GM19043 (cell line): Measurements from ENCODE around the gene C11orf21.

Experiments used
- ATAC-seq: cut with Tn5 transposase; IDR thresholded peaks from one replicate; pipeline ENCODE4 v1.9.1; 2021; ENCODE audit warnings: low read depth; ENCODE audit not compliant: unreplicated experiment

Gene C11orf21

GRCh38 chr11:2273311-2273710 lies 28.4 kb downstream of the C11orf21 start:
- no peak for ATAC-seq

GRCh38 chr11:2272946-2273280 lies 28.8 kb downstream of the C11orf21 start:
- ATAC-seq, result no peak

GRCh38 chr11:2272228-2272945 lies 29.3 kb downstream of the C11orf21 start:
- ATAC-seq, result no peak

GRCh38 chr11:2271327-2272227 lies 30.1 kb downstream of the C11orf21 start:
- ATAC-seq, result no peak

GRCh38 chr11:2271077-2271326 lies 30.7 kb downstream of the C11orf21 start:
- ATAC-seq, result no peak

GRCh38 chr11:2270322-2271076 lies 31.2 kb downstream of the C11orf21 start, which contains the start of gene ASCL2:
Gene ASCL2, minus strand, starts transcription at chr11:2270588. Its CDS starts 256 bp downstream, at chr11:2270332.
- ATAC-seq, result no peak

GRCh38 chr11:2269601-2270321 lies 32.0 kb downstream of the C11orf21 start:
- ATAC-seq, result no peak

- ATAC-seq, result no peak
Measured at GRCh38 chr11:2268729-2269600, 32.8 kb downstream of the C11orf21 start.

- ATAC-seq, result no peak
Measured at GRCh38 chr11:2267851-2268728, 33.6 kb downstream of the C11orf21 start.

GRCh38 chr11:2267306-2267850 lies 34.3 kb downstream of the C11orf21 start:
- ATAC-seq, result no peak

GRCh38 chr11:2266586-2267305 lies 35.0 kb downstream of the C11orf21 start:
- no peak for ATAC-seq

- ATAC-seq, result no peak
Measured at GRCh38 chr11:2265854-2266585, 35.7 kb downstream of the C11orf21 start.

GRCh38 chr11:2265396-2265795 lies 36.3 kb downstream of the C11orf21 start:
- no peak for ATAC-seq

GRCh38 chr11:2264366-2265053 lies 37.2 kb downstream of the C11orf21 start:
- ATAC-seq, result no peak

GRCh38 chr11:2263724-2264360 lies 37.9 kb downstream of the C11orf21 start:
- no peak for ATAC-seq

- ATAC-seq, result no peak
Measured at GRCh38 chr11:2263071-2263565, 38.6 kb downstream of the C11orf21 start.
